ENCODE measurements around the gene GNA12.

DNA sequence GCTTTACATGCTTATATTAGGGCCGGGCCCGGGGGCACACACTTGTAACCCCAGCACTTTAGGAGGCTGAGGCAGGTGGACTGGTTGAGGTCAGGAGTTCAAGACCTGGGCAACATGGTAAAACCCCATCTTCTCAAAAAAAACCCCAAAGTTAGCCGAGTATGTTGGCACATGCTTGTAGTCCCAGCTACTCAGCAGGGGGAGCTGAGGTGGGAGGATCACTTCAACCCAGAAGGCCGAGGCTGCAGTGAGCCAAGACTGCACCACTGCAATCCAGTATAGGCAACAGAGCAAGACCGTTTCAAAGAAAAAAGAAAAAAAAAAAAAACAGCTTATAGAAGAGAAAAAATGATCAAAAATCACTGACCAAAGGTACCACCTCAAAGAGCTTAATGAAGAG lies 93.0 kb downstream of the GNA12 start:
- TF ChIP-seq POLR2AphosphoS5 (IDR thresholded peaks at IDR 0.05; ENCODE audit: low read depth, low read length) (no peak), TAF1 (IDR thresholded peaks at IDR 0.05; ENCODE audit: low read depth, low read length) (no peak)

Measured in GM12891 (cell line).